RPMI8226 (cell line): Measurements from ENCODE around the gene ARHGAP22.

Experiments
- DNase-seq: peaks from one replicate; pipeline ENCODE4 v3.0.0-alpha.2; 2015

ARHGAP22 gene

DNA sequence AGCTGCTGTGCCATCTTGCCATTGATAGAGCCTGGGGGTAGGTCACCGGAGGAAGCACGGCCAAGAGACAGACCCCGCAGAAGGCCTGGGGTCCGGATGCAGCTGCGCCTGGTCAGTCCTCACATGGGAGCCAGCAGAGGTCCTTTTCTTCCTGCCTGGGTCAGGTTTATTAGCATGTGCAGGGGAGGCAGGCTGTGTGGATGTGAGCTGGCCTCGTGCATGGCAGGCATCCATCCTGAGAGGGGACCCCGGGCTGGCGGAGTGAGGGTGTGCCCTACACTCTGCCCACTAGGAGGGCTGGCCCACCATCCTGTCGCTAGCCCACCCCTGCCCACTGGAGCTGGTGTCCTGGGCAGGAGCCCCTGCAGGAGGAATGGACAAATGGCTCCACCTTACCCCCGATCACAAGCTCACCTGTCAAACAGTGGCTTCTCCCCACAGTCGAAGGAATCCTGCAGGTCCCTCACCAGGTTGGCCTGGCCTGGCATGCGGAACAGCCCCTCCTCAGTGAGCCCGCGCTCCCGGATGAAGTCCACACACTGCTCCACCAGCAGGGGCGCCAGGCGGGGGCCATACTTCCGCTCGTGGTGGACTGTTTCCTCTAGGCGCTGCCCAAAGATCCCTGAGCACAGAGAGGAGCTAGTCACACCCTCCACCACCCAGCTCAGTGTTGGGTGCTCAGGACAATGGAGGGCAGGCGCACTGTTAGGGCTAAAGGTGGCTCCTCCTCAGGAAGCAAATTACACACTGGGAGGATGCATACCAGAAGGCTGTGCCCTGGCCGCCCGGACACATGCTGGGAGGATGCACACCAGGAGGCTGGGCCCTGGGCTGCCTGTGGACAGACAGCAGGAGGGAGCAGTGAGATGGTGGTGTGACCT is 145.4 kb downstream of the ARHGAP22 start:
- no peak for DNase-seq

DNA sequence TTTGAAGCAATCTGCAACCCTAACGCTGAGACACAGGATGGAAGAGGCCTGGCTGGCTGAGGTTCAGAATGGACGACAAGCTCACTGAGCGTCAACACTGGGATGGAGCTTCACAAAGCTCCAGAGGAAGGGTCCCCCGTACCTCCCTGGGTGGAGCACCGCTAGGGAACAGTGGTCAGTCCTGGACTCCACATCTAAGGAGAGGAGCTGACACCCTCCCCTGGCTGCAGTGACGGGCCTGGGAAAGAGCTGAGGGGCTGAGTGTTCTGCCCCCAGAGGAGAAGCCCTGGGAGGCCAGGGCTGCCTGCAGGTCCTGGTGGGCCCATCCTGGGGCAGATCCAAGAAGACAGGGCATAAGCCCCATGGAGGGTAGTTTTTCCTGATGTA is 146.2 kb downstream of the ARHGAP22 start:
- no peak for DNase-seq

DNA sequence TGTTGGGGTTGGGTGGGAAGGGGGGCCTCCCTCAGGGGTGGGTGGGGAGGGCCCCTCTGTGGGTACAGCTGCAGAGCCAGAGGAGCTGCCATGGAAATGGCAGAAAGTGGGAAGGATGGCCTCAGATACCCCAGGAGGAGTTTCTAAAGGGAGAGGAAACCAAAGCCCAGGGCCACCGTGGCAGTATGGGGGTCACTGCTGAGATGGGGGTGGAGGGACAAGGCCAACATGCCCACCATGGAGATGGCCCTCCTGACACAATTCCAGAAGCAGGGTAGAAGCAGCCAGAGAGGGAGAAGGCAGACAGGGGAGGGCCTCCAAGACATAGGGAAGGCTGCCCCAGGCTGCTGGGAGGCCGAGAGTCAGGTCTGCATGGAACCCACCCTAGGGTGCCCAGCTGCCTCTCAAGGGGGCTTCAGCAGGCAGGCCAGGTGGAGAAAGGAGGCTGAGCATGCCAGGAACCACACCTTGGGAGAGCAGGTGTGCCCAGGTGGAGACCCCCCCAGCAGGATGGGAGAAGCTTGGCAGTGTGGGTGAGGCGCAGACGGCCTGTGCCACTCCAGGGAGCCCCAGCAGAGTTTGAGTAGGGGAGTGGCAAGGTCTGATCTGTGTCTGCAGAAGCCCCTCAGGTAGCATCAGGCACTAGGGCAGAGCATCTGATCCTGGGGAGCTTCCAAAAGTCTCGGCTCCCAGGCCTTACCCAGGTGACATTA is 146.8 kb downstream of the ARHGAP22 start:
- DNase-seq, result no peak

DNA sequence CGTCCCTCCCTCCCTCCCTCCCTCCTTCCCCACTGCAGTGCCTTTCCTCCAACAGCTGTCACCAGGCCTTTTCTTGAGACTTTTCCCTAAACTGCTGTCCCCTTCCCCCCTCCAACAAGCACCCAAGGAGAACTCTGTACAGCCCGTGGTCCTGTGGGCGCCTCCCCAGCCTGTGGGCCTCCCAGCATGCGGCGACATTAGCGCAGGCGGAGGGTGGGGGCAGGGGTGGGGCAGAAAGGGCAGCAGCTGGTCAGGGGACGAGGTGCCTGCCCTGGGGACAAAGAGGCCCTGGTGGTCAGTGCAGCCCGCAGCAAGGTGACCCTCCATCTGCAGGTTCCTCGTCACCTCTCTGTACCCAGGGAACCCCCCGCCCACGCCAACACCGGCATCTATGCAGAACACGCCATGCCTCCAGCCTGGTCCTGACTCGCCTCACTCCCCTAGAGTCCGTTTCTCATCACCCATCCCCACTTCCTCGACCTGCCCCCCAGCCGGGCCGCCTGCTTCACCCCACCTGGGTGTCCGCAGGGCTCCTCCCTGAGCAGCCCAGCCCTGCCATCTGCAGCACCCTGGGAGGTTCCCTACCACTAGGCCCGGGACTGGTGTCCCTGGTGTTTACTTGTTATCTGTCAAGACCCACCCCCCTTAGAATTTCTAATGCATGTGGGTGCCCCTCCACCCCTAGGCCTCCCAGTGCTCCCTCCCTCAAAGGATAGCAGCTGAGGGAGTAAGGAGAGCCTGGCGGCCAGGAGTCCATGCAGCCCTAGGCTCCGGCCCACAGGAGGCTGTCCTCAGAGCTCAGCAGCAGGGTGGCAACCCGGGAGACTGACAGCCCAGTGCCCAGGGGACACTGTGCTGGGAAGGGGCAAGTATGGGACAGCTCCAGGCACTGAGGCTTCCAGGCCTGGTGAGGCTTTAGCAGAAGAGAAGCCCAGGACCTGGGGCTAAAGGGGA is 147.8 kb downstream of the ARHGAP22 start:
- no peak for DNase-seq

DNA sequence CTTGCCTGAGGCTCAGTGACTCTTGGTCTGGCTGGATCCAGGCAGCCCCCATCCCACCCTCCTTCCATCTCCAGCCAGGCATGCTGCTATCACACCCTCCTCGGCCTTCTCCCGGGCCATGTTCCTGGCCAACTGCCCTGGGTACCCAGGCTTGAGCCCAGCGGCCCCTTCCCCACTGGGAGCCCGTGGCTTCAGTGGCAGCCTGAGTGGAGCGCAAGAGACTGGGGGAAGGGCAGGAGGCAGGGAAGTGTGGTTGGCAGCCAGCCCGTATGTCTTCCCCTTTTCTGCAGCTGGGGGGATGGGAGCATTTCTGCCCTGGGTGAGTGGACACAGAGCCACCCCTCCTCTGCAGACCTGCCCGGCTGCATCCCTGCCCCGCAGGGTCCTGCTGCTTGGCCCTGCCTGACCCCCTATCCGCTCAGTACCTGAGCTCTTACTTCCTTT is 148.5 kb downstream of the ARHGAP22 start:
- DNase-seq, result peak; percentile 71

DNA sequence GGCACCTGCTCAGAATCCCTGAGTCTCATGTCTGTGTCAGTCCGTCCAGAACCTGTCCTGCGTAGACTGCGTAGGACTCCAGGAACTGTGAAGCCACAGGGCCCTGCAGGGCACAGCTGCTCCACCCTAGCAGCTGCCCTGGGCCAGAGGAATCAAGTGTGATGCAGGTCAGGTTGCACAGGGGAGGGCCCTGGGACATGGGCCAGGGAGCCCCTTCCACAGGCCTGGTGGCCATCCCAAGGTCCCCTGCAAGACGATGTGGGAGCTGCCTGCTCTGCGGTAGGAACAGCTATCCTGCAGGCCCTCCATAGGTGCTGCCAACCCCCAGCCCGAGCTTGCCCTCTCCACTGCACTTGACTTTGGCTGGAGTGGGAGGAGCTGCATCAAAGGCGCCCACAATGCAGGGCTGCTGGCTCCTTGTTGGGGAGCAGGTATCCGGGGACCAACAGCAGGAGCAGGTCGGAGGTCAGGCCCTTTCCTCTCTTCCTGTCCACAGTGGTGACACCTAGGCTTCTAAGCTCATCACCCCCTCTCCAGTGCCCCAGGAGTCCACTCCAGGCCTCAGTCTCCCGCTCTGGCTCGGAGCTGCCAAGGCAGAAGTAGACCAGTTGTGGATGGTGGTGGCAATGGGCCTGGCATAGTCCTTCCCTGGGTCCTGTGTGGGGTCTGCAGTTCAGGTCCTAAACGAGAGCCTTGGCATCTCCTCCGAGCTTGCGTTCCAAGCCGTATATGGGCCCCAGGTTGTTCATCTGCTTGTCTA is 149.3 kb downstream of the ARHGAP22 start:
- DNase-seq, result no peak

DNA sequence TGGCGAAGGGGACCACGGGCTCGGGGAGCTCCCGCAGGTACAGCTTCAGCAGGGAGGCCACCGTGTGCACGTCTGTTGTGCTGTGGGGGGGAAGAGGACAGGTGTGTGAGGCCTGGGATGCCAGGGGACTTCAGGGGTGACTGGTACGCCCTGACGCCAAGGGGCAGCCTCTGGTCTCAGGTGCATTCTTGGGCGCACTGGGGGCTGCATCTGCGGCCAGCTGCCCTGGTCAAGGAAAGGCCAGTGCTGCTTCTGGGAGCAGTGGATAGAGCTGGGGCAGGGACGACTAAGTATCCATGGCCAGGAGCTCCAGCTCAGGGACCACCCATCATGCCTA is 149.8 kb downstream of the ARHGAP22 start:
- no peak for DNase-seq

DNA sequence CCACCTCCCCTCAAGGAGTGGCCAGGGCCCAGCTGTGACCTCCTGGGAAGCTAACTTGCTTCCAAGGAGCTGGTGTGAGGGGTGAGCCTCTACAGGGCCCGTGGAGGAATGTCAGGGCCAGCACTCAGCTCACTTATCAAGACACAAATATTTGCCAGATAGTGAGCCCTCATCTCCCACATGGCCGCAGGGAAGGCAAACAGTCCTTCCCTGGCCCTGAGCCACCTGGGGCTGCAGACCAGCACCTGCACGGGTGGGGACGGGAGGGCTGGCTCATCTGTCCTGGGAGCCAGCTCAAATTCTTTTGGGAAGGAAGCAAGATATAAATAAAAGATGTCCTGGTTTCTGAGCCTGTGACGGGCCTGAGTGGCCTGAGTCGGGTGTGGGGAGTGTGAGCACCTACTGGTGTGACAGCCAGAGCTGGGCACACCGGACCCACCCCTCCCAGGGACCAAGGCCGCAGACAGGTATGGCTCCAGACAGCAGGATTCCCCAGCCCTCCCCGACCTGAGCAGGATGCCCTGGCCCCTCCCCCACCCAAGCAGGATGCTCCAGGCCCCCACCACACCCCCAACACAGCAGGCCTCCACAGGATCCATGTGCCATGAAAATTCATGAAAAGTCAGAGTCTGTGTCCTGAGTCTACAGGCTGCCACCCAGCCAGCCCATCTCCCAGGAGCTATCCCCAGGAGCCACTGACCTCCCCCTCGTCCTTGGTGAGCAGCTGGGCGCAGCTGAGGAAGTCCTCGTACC is 150.4 kb downstream of the ARHGAP22 start:
- no peak for DNase-seq

DNA sequence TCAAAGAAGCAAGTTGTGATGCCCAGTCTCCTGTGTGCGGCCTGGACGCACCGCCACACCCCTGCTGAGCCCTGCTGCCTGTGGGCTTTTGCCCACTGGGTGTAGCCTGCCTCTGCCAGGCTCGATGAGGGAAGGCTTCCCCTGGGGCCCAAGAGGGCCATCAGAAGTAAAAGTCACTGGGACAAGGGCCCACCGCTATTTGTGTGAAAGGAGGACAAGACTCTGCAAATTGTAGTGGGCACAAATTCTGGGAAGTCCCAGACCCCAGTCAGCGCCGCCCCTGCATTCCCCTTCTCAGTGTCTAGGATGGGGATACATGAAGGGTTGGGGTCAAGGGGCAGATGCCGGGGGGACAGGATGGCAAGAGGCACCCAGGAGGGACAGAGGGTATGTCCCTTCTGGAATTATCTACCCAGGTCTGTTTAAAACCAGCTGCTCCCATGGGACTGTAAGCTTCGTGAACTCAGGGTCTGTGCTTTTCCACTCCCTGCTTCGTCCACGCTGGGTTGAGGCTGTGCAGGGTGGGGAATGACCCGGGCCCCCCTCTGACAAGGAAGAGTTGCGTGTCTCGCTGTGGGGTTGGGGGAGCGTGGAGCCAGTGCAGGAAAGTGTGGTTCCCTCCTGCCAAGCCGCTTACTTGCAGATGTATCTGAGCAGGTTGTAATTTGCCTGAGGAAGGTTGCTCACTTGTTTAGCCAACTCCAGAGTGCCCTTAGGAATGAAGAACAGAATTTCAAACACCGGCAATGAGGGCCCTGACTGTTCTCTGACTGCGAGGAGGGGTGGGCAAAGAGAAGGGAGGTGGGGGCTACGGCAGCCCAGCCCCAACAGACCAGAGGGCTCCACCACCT is 151.2 kb downstream of the ARHGAP22 start:
- no peak for DNase-seq

DNA sequence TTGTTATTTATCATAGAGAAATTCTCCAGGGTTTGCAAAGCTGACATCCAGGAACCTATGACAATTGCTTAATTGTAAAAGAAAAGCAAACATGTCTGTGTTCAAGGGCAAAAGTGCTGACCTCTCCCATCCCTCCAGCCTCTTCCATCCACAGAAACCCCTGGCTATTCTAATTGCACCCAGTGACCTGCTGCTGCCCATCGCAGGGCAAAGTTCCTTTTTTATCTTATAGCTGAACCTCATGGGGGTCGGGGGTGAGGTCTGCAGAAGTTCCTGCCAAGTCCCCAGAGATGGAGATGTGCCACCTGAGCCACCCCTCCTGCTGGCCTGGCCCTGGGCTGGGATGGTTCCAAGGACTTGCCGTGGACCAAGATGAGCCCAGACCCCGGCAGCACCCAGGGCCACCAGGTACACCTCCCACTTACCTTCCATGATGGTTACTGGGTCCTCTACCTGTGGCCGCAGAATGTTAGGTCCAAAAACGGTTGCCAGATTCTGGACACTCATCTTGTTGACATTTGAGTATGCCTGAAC is 151.9 kb downstream of the ARHGAP22 start:
- DNase-seq, result no peak

DNA sequence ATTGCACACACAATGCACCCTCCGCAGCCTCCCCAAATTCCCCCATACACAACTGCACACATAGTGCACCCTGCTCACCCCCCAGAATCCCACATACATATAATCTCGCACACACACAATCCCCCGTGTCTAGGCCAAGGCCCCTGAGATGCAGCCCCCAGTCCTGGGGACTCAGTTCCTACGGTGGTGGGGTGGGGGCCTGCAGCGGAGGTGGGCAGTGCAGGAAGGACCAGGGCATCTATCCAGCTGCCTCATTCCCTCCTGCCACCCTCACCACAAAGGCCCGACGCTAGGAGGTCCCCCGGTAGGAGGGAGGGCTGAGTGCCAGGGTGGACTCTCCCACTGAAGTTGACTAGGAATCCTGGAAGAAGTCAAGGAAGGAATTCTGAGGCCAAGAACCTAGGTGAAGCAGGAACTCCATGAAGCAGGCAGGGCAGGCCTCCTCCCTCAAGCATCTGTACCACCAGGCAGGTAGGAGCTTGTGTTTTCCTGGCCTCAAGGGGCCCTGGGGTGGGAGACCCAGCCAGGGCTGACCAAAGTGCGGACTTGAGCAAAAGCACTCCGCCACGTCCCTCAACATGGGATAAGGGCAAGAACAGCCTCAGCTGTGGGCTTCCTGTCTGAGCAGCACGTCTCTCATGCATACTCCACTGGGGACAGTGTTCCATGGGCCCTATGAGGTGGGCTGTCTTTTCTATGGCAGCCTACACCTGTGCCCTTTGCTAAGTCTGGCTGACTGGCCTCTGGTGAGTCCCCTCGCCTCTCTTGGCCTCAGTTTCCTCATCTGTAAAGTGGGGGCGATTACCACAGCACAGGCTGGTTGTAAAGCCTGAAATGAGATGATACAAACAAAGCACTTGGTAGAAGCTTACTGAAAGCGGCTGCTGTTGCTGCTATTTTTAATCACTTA is 152.6 kb downstream of the ARHGAP22 start:
- DNase-seq, result no peak

DNA sequence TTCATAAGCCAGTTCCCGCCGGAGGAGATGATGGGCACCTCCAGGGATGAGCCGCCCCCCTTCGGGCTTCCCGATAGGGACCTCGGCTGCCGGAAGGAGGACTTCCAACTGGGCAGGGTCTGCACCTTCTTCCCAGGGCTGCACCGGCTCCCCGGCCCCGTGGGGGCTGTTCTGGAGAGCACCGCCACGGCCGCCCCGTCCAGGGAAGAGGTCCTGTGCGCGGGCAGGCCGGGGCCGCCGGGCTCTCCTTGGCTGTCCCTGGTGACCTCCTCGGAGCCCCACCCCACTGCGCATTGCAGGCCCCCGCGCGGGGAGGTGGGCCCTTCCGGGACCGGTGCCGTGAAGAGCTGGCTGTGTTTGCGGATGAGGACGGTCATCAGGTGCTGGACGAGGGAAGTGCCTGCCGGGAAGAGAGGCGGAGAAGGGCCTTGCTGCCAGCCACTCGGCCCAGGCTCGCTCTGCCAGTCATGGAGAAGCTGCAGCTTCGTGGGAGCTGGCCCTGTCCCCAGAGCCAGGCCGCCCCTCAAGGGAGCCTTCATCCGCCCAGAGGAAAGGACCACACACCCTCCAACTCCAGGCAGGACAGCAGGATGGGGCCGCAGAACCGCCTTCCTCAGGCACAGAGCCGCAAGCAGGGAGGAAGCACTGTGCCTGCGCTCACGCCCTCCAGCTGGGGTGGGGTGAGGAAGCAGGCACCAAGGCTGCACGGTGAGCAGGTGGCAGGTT is 154.0 kb downstream of the ARHGAP22 start:
- no peak for DNase-seq

DNA sequence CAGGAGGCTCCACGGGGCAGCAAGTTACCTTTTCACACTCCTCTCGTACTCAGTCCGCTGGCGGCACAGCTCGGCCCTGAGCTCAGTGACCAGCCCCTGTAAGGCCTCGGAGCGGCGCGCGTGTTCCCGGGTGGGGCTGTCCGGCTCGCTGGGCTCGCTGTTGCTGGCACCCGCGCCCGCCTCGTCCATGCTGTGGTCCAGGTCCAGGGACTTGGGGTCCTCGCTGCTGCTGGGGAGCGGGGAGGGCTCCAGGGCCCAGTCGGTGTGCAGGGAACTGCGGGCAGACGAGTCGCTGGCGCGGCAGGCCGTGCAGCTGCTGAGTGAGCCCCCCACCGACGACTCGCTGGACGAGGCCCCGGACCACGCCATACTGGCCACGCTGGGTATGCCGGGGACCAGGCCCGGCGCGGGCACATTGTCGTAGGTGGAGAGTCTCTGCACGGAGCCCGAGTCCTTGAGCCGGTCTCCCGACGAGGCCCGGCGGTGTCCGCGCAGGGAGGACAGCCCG is 154.6 kb downstream of the ARHGAP22 start:
- no peak for DNase-seq

DNA sequence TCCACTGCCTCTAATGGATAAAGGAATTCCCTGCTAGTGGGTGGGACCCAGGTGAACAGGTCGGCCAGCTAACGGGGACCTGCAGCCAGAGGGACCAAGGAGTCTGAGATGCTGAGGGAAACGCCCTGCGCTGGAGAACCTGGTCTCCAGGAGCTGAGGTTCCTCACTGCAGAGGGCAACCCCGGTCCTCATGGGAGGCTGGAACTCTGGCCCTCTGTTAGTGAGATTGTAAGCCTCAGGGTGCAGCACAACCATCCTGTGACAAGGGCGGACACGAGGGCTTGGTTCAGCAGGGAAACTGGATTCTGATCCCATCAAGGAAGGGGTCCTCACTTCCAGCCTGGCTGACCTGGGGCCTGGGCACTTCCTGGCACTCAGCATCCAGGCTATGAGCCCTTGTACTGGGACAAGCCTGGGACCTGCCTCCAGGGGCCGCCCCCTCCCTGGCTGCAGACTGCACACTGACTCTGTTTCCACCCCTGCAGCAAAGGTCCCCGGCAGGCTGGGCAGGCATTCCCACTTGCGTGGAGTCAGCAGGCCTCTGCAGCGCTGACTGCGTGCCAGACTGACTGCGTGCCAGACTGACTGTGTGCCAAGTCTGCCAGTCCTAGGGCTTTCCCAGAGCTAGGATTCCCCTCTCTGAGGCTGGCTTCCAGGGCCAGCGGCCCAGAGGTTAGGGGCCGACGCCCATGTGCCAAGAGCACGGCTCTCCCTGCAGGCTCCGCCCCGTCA is 155.2 kb downstream of the ARHGAP22 start:
- no peak for DNase-seq

DNA sequence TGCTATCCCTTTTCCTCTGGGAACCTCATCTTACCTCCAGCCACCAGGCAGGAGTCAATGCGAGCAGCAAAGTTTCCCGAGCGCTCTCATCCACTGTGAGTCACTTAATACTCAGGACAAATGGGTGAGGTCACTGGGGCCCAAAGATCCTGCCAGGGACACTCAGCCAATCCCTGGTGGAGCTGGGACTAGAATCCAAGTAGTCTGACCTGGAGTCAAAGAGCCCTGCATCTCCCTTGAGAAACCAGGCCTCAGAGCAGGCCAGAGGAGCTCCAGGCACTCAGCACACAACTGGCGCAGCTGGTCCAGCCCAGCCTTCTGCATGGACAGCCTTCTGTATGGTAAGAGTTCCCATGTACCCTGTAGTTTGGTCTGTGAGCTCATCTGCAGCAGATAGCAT is 156.1 kb downstream of the ARHGAP22 start:
- DNase-seq, result no peak

DNA sequence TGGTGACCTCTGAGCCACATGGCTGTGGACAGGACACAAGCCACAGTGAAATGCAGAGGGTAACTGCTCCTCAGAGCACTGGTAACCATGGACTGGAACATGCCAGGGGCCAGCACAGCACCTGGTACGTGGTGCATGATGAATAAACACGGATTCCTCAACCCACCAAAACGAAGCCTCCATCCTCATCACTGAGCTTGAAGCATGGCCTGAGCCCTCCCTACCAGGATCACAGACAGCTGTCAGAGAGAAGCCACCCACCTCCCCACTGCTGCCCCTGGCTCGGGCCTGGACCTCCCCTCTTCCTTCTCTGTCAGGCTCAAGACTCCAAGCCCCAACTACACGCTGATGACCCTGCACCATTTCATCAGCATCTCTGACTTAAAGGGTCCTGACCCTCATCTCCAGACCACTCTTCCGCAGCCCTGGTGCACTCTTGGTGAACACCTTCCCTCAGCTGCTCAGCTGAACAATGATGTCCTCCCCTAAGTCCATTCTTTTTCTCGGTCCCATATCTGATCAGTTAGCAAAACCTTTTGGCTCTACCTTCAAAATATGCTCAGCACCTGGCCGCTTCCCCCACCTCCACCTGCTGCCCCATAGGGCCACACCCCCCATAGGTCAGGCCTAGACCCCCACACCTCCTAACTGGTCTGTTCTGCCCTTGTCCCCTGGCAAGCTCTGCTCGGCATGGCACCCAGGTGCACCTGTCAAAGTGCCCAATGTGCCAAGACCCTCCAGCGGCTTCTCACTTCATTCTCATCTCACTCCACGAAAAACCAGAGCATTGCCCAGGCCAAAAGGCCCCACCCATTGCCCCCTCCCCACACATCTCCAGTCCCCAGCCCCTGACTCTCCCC is 157.3 kb downstream of the ARHGAP22 start:
- DNase-seq, result no peak

DNA sequence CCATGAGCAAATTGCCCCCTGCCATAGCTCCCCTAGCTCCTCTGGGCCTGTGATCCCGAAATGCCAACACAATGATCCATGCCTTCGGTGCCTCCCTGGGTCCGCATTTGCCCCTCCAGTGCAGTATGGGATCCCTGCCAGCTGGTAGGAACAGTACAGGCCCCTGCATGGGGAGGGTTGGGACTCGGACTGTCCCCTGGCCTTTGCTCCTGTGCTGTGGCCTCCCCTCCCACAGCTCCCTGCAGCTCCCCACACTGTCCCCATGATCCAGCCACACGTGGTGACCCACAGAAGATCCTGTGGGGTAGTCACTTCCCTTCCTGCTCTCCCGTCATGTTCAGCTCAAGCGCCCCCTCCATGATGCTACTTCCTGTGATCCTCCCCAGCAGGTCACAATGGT is 158.1 kb downstream of the ARHGAP22 start:
- no peak for DNase-seq
